ENCODE results near the gene PCDHA5. TPM values are rescaled to one million over a fixed set of nuclear protein-coding genes. Genes with fewer than 3 reads are reported as not detected.

Gene PCDHA5
- total RNA-seq, 2 experiments from 2014 or later = not detected

DNA sequence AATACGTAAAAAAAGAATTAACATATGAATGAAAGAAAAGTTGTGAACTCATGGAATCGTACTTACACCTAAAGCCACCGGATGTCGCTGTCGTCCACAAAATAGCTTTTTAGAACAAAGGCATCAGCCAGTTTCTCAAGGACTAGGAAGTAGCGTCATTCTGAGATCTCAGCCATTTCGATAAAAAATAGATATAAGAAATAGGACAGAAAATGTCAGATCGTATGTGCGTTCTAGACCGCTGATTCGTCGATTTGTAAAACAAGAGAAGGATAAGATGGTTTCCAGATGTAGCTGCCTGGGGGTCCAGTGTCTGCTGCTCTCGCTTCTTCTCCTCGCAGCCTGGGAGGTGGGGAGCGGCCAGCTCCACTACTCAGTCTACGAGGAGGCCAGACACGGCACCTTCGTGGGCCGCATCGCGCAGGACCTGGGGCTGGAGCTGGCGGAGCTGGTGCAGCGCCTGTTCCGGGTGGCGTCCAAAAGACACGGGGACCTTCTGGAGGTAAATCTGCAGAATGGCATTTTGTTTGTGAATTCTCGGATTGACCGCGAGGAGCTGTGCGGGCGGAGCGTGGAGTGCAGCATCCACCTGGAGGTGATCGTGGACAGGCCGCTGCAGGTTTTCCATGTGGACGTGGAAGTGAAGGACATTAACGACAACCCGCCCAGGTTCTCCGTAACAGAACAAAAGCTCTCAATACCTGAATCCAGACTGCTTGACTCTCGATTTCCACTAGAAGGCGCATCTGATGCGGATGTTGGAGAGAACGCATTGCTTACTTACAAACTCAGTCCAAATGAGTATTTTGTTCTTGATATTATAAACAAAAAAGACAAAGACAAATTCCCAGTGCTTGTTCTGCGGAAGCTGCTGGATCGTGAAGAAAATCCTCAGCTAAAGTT is 34.6 kb downstream of the PCDHA5 start, which contains the start of gene PCDHA10:
TSS of gene PCDHA10 (plus strand) at position 126 of the 903 bp plus-strand sequence. CDS start at position 278, 152 bp downstream.
- intact Hi-C loops (cut with micrococcal nuclease) = no loop called here

DNA sequence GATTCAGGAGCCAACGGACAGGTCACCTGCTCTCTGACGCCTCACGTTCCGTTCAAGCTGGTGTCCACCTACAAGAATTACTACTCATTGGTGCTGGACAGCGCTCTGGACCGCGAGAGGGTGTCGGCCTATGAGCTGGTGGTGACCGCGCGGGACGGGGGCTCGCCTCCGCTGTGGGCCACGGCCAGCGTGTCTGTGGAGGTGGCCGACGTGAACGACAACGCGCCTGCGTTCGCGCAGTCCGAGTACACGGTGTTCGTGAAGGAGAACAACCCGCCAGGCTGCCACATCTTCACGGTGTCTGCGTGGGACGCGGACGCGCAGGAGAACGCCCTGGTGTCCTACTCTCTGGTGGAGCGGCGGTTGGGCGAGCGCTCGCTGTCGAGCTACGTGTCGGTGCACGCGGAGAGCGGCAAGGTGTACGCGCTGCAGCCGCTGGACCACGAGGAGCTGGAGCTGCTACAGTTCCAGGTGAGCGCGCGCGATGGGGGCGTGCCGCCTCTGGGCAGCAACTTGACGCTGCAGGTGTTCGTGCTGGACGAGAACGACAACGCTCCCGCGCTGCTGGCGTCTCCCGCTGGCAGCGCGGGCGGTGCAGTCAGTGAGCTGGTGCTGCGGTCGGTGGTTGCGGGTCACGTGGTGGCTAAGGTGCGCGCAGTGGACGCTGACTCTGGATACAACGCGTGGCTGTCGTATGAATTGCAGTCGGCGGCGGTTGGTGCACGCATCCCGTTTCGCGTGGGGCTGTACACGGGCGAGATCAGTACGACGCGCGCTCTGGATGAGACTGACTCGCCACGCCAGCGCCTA is 36.0 kb downstream of the PCDHA5 start:
- DNase-seq = no peak
- POLR2A ChIA-PET = no interaction called here

More for the DNA sequence above, 34.6 kb downstream of the PCDHA5 start, which contains the start of gene PCDHA10:
- no peak for DNase-seq
- ChIA-PET CTCF (interaction anchor here (0.6 to 1.3 kb wide), 2 partner anchors 12 to 14 kb away, joined by 3 read pairs; partner anchors contain the start of gene PCDHA11), POLR2A (no interaction called here)
- Mint-ChIP-seq H3K4me1 (ENCODE audit: low read depth) (no peaks in the 10 kb centered on the region), H3K36me3 (peaks cover 3% of the 10 kb centered on the region), H3K27ac (no peak within 1 kb of the TSS), H3K4me3 (no peak within 1 kb of the TSS), H3K9me3 (peaks cover 20% of the 10 kb centered on the region), H3K27me3 (peaks cover 19% of the 10 kb centered on the region)

DNA sequence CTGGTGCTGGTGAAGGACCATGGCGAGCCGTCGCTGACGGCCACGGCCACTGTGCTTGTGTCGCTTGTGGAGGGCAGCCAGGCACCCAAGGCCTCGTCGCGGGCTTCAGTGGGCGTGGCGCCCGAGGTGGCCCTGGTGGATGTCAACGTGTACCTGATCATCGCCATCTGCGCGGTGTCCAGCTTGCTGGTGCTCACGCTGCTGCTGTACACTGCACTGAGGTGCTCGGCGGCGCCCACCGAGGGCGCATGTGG is 36.5 kb downstream of the PCDHA5 start:
- intact Hi-C loops (cut with micrococcal nuclease) = no loop called here
- no peak overlapping the region for H3K27ac Mint-ChIP-seq
- ChIA-PET POLR2A (no interaction called here), CTCF (no interaction called here)
- no peak for DNase-seq
- no peak overlapping the region for H3K4me3 Mint-ChIP-seq
- H3K4me1 Mint-ChIP-seq (ENCODE audit: low read depth) = no peaks in the 10 kb centered on the region
- peaks cover 3% of the 10 kb centered on the region for H3K36me3 Mint-ChIP-seq
- H3K9me3 Mint-ChIP-seq = peaks cover 25% of the 10 kb centered on the region
- H3K27me3 Mint-ChIP-seq = peaks cover 23% of the 10 kb centered on the region

More for the DNA sequence above, 36.0 kb downstream of the PCDHA5 start:
- H3K4me3 Mint-ChIP-seq = no peak overlapping the region
- intact Hi-C loops (cut with micrococcal nuclease) = no loop called here
- CTCF ChIA-PET = interaction anchor here (1.3 kb wide), 1 partner anchor 16 kb away, joined by 3 read pairs; no protein-coding TSS in a partner anchor
- peaks cover 3% of the 10 kb centered on the region for H3K36me3 Mint-ChIP-seq
- H3K4me1 Mint-ChIP-seq (ENCODE audit: low read depth) = no peaks in the 10 kb centered on the region
- no peak overlapping the region for H3K27ac Mint-ChIP-seq
- H3K9me3 Mint-ChIP-seq = peaks cover 27% of the 10 kb centered on the region
- peaks cover 25% of the 10 kb centered on the region for H3K27me3 Mint-ChIP-seq

DNA sequence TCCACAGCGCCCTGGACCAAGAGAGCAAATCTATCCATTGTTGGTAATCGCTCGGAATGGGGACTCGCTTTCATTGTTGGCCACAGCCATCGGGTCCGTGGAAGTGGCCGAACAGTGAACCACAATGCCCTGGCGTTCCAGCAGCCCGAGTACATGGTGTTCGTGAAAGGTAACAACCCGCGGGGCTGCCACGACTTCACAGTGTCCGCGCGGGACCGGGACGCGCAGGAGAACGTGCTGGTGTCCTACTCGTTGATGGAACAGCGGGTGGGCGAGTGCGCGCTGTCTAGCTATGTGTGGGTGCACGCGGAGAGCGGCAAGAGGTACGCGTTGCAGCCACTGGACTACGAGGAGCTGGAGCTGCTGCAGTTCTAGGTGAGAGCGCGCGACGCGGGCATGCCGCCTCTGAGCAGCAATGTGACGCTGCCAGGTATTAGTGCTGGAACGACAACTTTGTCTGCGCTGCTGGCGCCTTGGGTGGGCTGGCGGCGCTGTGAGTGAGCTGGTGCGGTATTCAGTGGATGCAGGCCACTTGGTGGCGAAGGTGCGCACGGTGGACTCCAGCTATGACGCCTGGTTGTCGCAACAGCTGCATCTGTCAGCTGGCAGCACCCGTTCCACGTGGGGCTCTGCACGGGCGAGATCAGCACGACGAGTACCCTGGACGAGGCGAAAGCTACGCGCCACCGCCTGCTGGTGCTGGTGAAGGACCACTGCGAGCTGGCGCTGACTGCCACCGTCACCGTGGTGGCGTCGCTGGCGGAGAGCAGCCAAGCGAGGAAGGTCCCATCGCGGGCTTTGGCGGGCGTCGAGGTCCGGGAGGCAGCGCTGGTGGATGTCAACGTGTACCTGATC is 41.3 kb downstream of the PCDHA5 start:
- POLR2A ChIA-PET = no interaction called here
- intact Hi-C loops (cut with micrococcal nuclease) = loop anchor here (10.0 kb wide), 1 partner anchor 68 kb away; the partner anchor contains the start of gene PCDHA2
- no peaks in the 10 kb centered on the region for H3K36me3 Mint-ChIP-seq

GRCh38 chr5:140868721-140869554 is 47.5 kb downstream of the PCDHA5 start, which contains the start of gene PCDHA11:
Gene PCDHA11, plus strand, starts transcription at chr5:140868957. Its CDS starts 147 bp downstream, at chr5:140869104.
- Mint-ChIP-seq H3K27me3 (peaks cover 7% of the 10 kb centered on the region), H3K4me3 (no peak within 1 kb of the TSS), H3K27ac (no peak within 1 kb of the TSS), H3K9me3 (peaks cover 5% of the 10 kb centered on the region), H3K36me3 (peaks cover 4% of the 10 kb centered on the region), H3K4me1 (ENCODE audit: low read depth) (no peaks in the 10 kb centered on the region)
- intact Hi-C loops (cut with micrococcal nuclease) = loop anchor here (10.0 kb wide), 1 partner anchor 74 kb away; the partner anchor contains the start of gene PCDHA2
- no peak for DNase-seq
- ChIA-PET POLR2A (no interaction called here), CTCF (interaction anchor here (0.7 to 1.7 kb wide), 3 partner anchors 9 to 21 kb away, joined by 3 to 6 read pairs (median 3); partner anchors contain the start of gene PCDHA9)

More for the DNA sequence above, 41.3 kb downstream of the PCDHA5 start:
- Mint-ChIP-seq H3K4me3 (no peak overlapping the region), H3K9me3 (peaks cover 11% of the 10 kb centered on the region), H3K27me3 (peaks cover 10% of the 10 kb centered on the region), H3K27ac (no peak overlapping the region), H3K4me1 (ENCODE audit: low read depth) (no peaks in the 10 kb centered on the region)
- CTCF ChIA-PET = no interaction called here
- no peak for DNase-seq

- CTCF ChIA-PET = interaction anchor here (0.7 to 1.7 kb wide), 2 partner anchors 9 to 22 kb away, joined by 3 to 6 read pairs; partner anchors contain the start of gene PCDHA9
- intact Hi-C loops (cut with micrococcal nuclease) = loop anchor here (10.0 kb wide), 1 partner anchor 75 kb away; the partner anchor contains the start of gene PCDHA2
- Mint-ChIP-seq H3K4me1 (ENCODE audit: low read depth) (no peaks in the 10 kb centered on the region), H3K36me3 (peaks cover 8% of the 10 kb centered on the region), H3K27me3 (peaks cover 12% of the 10 kb centered on the region), H3K27ac (no peak overlapping the region), H3K4me3 (no peak overlapping the region), H3K9me3 (peaks cover 5% of the 10 kb centered on the region)
- no peak for DNase-seq
- POLR2A ChIA-PET = no interaction called here
These were observed 48.1 kb downstream of the PCDHA5 start for GRCh38 chr5:140869555-140869886.

DNA sequence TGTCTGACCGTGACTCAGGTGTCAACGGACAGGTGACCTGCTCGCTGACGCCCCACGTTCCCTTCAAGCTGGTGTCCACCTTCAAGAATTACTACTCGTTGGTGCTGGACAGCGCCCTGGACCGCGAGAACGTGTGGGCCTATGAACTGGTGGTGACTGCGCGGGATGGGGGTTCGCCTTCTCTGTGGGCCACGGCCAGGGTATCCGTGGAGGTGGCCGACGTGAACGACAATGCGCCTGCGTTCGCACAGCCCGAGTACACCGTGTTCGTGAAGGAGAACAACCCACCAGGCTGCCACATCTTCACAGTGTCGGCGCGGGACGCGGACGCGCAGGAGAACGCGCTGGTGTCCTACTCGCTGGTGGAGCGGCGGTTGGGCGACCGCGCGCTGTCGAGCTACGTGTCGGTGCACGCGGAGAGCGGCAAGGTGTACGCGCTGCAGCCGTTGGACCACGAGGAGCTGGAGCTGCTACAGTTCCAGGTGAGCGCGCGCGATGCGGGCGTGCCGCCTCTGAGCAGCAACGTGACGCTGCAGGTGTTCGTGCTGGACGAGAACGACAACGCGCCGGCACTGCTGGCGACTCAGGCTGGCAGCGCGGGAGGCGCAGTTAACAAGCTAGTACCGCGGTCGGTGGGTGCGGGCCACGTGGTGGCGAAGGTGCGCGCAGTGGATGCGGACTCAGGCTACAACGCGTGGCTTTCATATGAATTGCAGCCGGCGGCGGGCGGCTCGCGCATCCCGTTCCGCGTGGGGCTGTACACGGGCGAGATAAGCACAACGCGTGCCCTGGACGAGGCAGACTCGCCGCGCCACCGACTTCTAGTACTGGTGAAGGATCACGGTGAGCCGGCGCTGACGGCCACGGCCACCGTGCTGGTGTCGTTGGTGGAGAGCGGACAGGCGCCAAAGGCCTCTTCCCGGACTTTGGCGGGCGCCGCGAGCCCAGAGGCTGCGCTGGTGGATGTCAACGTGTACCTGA is 49.1 kb downstream of the PCDHA5 start:
- H3K27ac Mint-ChIP-seq = no peak overlapping the region
- ChIA-PET POLR2A (no interaction called here), CTCF (interaction anchor here (0.6 to 1.7 kb wide), 2 partner anchors 21 to 23 kb away, joined by 3 to 6 read pairs; partner anchors contain the start of gene PCDHA9)
- DNase-seq = no peak
- H3K4me3 Mint-ChIP-seq = no peak overlapping the region
- peaks cover 5% of the 10 kb centered on the region for H3K9me3 Mint-ChIP-seq
- peaks cover 20% of the 10 kb centered on the region for H3K27me3 Mint-ChIP-seq
- H3K4me1 Mint-ChIP-seq (ENCODE audit: low read depth) = no peaks in the 10 kb centered on the region
- peaks cover 10% of the 10 kb centered on the region for H3K36me3 Mint-ChIP-seq
- intact Hi-C loops (cut with micrococcal nuclease) = no loop called here

Other genes starting within 250 kb of the PCDHA5 start
- gene CD14, start 188.4 kb upstream of the PCDHA5 start, total RNA-seq = under 1 TPM; 0.39 to 0.62 TPM
- 10 to 100 TPM; 33.7 to 33.8 TPM for gene TMCO6, start 182.2 kb upstream of the PCDHA5 start, total RNA-seq
- gene NDUFA2, start 174.0 kb upstream of the PCDHA5 start, total RNA-seq = 10 to 100 TPM; 63.8 to 69.4 TPM
- gene IK, start 173.8 kb upstream of the PCDHA5 start, total RNA-seq = 100 to 1,000 TPM; 103 to 104 TPM
- gene WDR55, start 156.7 kb upstream of the PCDHA5 start, total RNA-seq = 10 to 100 TPM; 30.4 to 32.1 TPM
- gene DND1, start 148.0 kb upstream of the PCDHA5 start, total RNA-seq = 1 to 10 TPM; 2.3 to 2.5 TPM
- gene HARS1, start 130.2 kb upstream of the PCDHA5 start, total RNA-seq = 10 to 100 TPM; 91.1 to 91.7 TPM
- gene HARS2, start 130.2 kb upstream of the PCDHA5 start, total RNA-seq = 10 to 100 TPM; 26.9 to 28.9 TPM
- gene ZMAT2, start 121.2 kb upstream of the PCDHA5 start, total RNA-seq = 10 to 100 TPM; 51.4 to 53.4 TPM
- not detected for gene PCDHA1, start 35.5 kb upstream of the PCDHA5 start, total RNA-seq
- not detected for gene PCDHA2, start 26.8 kb upstream of the PCDHA5 start, total RNA-seq
- not detected for gene PCDHA3, start 20.6 kb upstream of the PCDHA5 start, total RNA-seq
- gene PCDHA4, start 14.5 kb upstream of the PCDHA5 start, total RNA-seq = not detected
- gene PCDHA6, start 6.3 kb downstream of the PCDHA5 start, total RNA-seq = not detected
- not detected for gene PCDHA7, start 12.7 kb downstream of the PCDHA5 start, total RNA-seq
- gene PCDHA8, start 19.6 kb downstream of the PCDHA5 start, total RNA-seq = not detected
- gene PCDHA9, start 26.8 kb downstream of the PCDHA5 start, total RNA-seq = not detected
- not detected for gene PCDHA10, start 34.3 kb downstream of the PCDHA5 start, total RNA-seq
- gene PCDHA11, start 47.3 kb downstream of the PCDHA5 start, total RNA-seq = not detected
- gene PCDHA12, start 53.7 kb downstream of the PCDHA5 start, total RNA-seq = not detected
- not detected for gene PCDHA13, start 60.5 kb downstream of the PCDHA5 start, total RNA-seq
- gene PCDHAC1, start 104.7 kb downstream of the PCDHA5 start, total RNA-seq = not detected
- gene PCDHAC2, start 144.9 kb downstream of the PCDHA5 start, total RNA-seq = not detected
- gene PCDHB1, start 229.8 kb downstream of the PCDHA5 start, total RNA-seq = not detected

All from activated CD4-positive, alpha-beta memory T cell treated with anti-CD3 and anti-CD28 coated beads for 36 hours (primary cell).